HG02840 (cell line): ENCODE results near the gene CDK11A.

ENCODE experiments used
- ATAC-seq: cut with Tn5 transposase; IDR thresholded peaks from one replicate; pipeline ENCODE4 v1.9.1; 2021; ENCODE audit warnings: mild to moderate bottlenecking, moderate library complexity, moderate number of reproducible peaks; ENCODE audit not compliant: unreplicated experiment, low FRiP score

Gene CDK11A

GRCh38 chr1:1724035-1724864, at the start of gene CDK11A:
Gene CDK11A (minus strand): TSS chr1:1724357. CDS start chr1:1722818, 1,539 bp downstream.
- peak; percentile 94 for ATAC-seq

- ATAC-seq: no peak
Observed at GRCh38 chr1:1773874-1774273, 49.7 kb upstream of the CDK11A start.

GRCh38 chr1:1771096-1771495, 46.9 kb upstream of the CDK11A start:
- ATAC-seq: no peak

GRCh38 chr1:1770102-1770501, 45.9 kb upstream of the CDK11A start:
- no peak for ATAC-seq

GRCh38 chr1:1768249-1768992, 44.3 kb upstream of the CDK11A start:
- ATAC-seq: no peak

- no peak for ATAC-seq
Observed at GRCh38 chr1:1764876-1765470, 40.8 kb upstream of the CDK11A start.

GRCh38 chr1:1763657-1764621, 39.8 kb upstream of the CDK11A start:
- ATAC-seq: no peak

GRCh38 chr1:1761504-1762376, 37.6 kb upstream of the CDK11A start:
- no peak for ATAC-seq

GRCh38 chr1:1760715-1761114, 36.6 kb upstream of the CDK11A start:
- ATAC-seq: no peak

- no peak for ATAC-seq
Observed at GRCh38 chr1:1760345-1760650, 36.1 kb upstream of the CDK11A start.

GRCh38 chr1:1759456-1760344, 35.5 kb upstream of the CDK11A start:
- ATAC-seq: no peak

GRCh38 chr1:1758692-1759455, 34.7 kb upstream of the CDK11A start:
- ATAC-seq: no peak

- no peak for ATAC-seq
Observed at GRCh38 chr1:1758059-1758621, 34.0 kb upstream of the CDK11A start.

GRCh38 chr1:1757422-1758058, 33.4 kb upstream of the CDK11A start:
- ATAC-seq: no peak

GRCh38 chr1:1756661-1757421, 32.7 kb upstream of the CDK11A start:
- ATAC-seq: no peak

- no peak for ATAC-seq
Observed at GRCh38 chr1:1755852-1756251, 31.7 kb upstream of the CDK11A start.
